ENCODE measurements around the gene JAK3.

JAK3 gene

DNA sequence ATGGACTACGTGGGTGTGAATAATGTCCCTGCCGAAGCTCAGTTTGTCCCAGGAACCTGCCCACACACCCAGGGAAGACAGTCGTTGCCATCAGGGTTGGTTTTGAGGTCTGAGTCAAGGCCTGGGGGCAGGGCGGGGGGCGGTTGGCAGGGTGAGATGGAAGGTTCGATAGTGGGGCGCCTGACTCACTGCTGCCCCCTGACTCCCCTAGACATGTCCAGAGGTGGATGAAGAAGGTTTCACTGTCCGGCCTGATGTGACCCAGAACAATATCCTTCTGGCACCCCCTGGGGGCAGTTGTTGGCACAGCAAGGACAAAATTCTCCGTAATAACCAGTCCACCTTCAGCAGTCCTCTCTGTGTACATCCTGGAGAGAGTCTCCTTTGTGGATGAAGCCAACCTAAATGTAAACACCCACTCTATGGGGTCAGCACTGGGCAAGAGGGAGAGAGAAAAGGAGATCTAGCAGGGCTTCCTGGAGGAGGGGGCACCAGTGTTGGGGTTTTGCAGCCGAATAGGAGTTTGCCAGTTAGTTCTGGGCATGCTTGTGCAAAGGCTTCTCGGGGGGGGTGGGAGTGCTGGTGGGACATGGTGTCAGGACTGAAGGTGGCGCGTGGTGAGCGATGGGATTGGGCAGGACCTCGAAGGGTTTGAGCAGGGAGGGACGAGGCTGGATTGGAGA lies 72.4 kb downstream of the JAK3 start:
- peak; percentile 41 for DNase-seq
